H1 (cell line): Measurements from ENCODE around the gene IQCH. TPM values are rescaled to one million over a fixed set of nuclear protein-coding genes. Genes with fewer than 3 reads are reported as not detected.

Experiments used
- CTCF ChIA-PET: fragments of 300-600 bp; sonication (Branson Sonifier 250); formaldehyde crosslinking; loops from one replicate; lab custom pipeline; 2021; ENCODE audit not compliant: partially characterized antibody; lab: Charles Lee
- POLR2A ChIA-PET: fragments of 300-600 bp; sonication (Branson Sonifier 250); formaldehyde crosslinking; loops from one replicate; lab custom pipeline; 2021; ENCODE audit warnings: inconsistent platforms; ENCODE audit not compliant: partially characterized antibody; lab: Charles Lee
- DNase-seq, 2 experiments: peaks; one replicate each; pipeline versions ENCODE4 v3.0.0 to v3.0.0-alpha.2; 2010 to 2022; ENCODE audit warnings: low spot score in 2 of 2, low read depth in 1 of 2, mixed read lengths in 1 of 2
- FAIRE-seq: peaks from 2 replicates; lab custom pipeline; 2011; peaks lifted over from hg19 to GRCh38; lab: Jason Lieb, UNC
- H2AFZ ChIP-seq: 2 replicates; pipeline ENCODE4 v1.8.1; 2012; ENCODE audit warnings: low read length, inconsistent platforms
- H2AK5ac ChIP-seq: 2 replicates; pipeline ENCODE4 v1.6.1; 2013; ENCODE audit warnings: low read depth, low read length
- H2BK120ac ChIP-seq: replicated peaks from 2 replicates; pipeline ENCODE3; 2013; ENCODE audit warnings: low read depth, low read length, inconsistent platforms
- H2BK12ac ChIP-seq: 2 replicates; pipeline ENCODE4 v1.6.1; 2013; ENCODE audit warnings: low read depth, low read length
- H2BK15ac ChIP-seq: 2 replicates; pipeline ENCODE4 v1.6.1; 2013; ENCODE audit warnings: low read length
- H2BK20ac ChIP-seq: 2 replicates; pipeline ENCODE4 v1.6.1; 2013; ENCODE audit warnings: low read length
- H2BK5ac ChIP-seq: 2 replicates; pipeline ENCODE4 v1.6.1; 2013; ENCODE audit warnings: low read depth, low read length
- H3K14ac ChIP-seq: 2 replicates; pipeline ENCODE4 v1.6.1; 2013; ENCODE audit warnings: inconsistent platforms; ENCODE audit not compliant: insufficient read length
- H3K18ac ChIP-seq: 2 replicates; pipeline ENCODE4 v1.6.1; 2013; ENCODE audit warnings: low read length; ENCODE audit errors: extremely low read depth
- H3K23ac ChIP-seq: 2 replicates; pipeline ENCODE4 v1.6.1; 2013; ENCODE audit warnings: inconsistent platforms; ENCODE audit not compliant: insufficient read length
- H3K23me2 ChIP-seq: 2 replicates; pipeline ENCODE4 v1.6.1; 2013; ENCODE audit warnings: low read depth, low read length
- H3K27ac ChIP-seq: 2 replicates; pipeline ENCODE4 v1.6.1; 2011; ENCODE audit warnings: low read depth, low read length, inconsistent platforms
- H3K27me3 ChIP-seq, 4 experiments: replicated peaks in 1 of 4; 1 replicate in 1 of 4; 2 replicates in 3 of 4; pipeline versions ENCODE4 v1.6.1 to v1.8.1; 2011 to 2013; ENCODE audit warnings: low read length in 3 of 4, mild to moderate bottlenecking in 3 of 4, inconsistent platforms in 2 of 4, mixed read lengths in 2 of 4, moderate library complexity in 1 of 4; ENCODE audit not compliant: control insufficient read depth in 3 of 4, insufficient read depth in 3 of 4; ENCODE audit errors: extremely low read depth in 1 of 4
- H3K36me3 ChIP-seq, 4 experiments: 2 replicates each; pipeline versions ENCODE4 v1.6.1 to v1.8.1; 2011 to 2013; ENCODE audit warnings: mild to moderate bottlenecking in 4 of 4, low read length in 3 of 4, moderate library complexity in 2 of 4, control low read depth in 1 of 4, inconsistent platforms in 1 of 4; ENCODE audit not compliant: insufficient read depth in 4 of 4, control insufficient read depth in 2 of 4
- H3K4ac ChIP-seq: replicated peaks from 2 replicates; pipeline ENCODE3; 2013; ENCODE audit warnings: low read length, low read depth, mixed read lengths, inconsistent platforms; ENCODE audit not compliant: insufficient read length
- H3K4me1 ChIP-seq, 4 experiments: replicated peaks in 1 of 4; 1 replicate in 1 of 4; 2 replicates in 3 of 4; pipeline versions ENCODE4 v1.6.1 to v1.8.1; 2011 to 2013; ENCODE audit warnings: low read length in 3 of 4, inconsistent platforms in 2 of 4, mixed read lengths in 1 of 4; ENCODE audit not compliant: insufficient read depth in 4 of 4, control insufficient read depth in 3 of 4
- H3K4me2 ChIP-seq, 2 experiments: 2 replicates each; pipeline versions ENCODE4 v1.6.1 to v1.8.1; 2011 to 2013; ENCODE audit warnings: low read depth in 2 of 2, low read length in 2 of 2, control low read depth in 1 of 2, inconsistent platforms in 1 of 2, mild to moderate bottlenecking in 1 of 2; ENCODE audit not compliant: insufficient read depth in 1 of 2
- H3K4me3 ChIP-seq, 4 experiments: fragments of 200-600, 300-600 bp in 1 of 4; sonication (generic), shearing (Covaris generic), sonication (Bioruptor Twin) in 1 of 4; 2 replicates each; pipeline versions ENCODE4 v1.5.1 to v1.8.1; 2011 to 2016; ENCODE audit warnings: low read length in 4 of 4, low read depth in 3 of 4, control low read depth in 2 of 4, inconsistent platforms in 2 of 4, mild to moderate bottlenecking in 2 of 4, mixed read lengths in 1 of 4, moderate library complexity in 1 of 4; ENCODE audit not compliant: insufficient read depth in 2 of 4; ENCODE audit errors: extremely low read depth in 1 of 4
- H3K56ac ChIP-seq: replicated peaks from 2 replicates; pipeline ENCODE3; 2013; ENCODE audit warnings: low read depth, mild to moderate bottlenecking, mixed read lengths, low read length, inconsistent platforms; ENCODE audit not compliant: insufficient read length
- H3K79me1 ChIP-seq: 2 replicates; pipeline ENCODE4 v1.6.1; 2013; ENCODE audit warnings: low read depth, low read length, control low read depth
- H3K79me2 ChIP-seq, 2 experiments: 2 replicates each; pipeline versions ENCODE4 v1.6.1 to v1.8.1; 2012 to 2013; ENCODE audit warnings: low read length in 2 of 2, mild to moderate bottlenecking in 2 of 2, inconsistent platforms in 1 of 2; ENCODE audit not compliant: insufficient read depth in 2 of 2, control insufficient read depth in 1 of 2
- H3K9ac ChIP-seq, 4 experiments: replicated peaks in 1 of 4; 1 replicate in 1 of 4; 2 replicates in 3 of 4; pipeline versions ENCODE4 v1.6.1 to v1.8.1; 2011 to 2013; ENCODE audit warnings: low read depth in 3 of 4, low read length in 3 of 4, control low read depth in 2 of 4, mild to moderate bottlenecking in 2 of 4, moderate library complexity in 2 of 4, inconsistent platforms in 1 of 4; ENCODE audit errors: extremely low read depth in 1 of 4
- H3K9me3 ChIP-seq, 2 experiments: 2 replicates each; pipeline versions ENCODE4 v1.6.1 to v1.8.1; 2012 to 2013; ENCODE audit warnings: mild to moderate bottlenecking in 2 of 2, moderate library complexity in 2 of 2, control low read depth in 1 of 2, inconsistent platforms in 1 of 2, low read depth in 1 of 2, low read length in 1 of 2, mixed read lengths in 1 of 2; ENCODE audit not compliant: insufficient read depth in 2 of 2
- H4K20me1 ChIP-seq, 2 experiments: replicated peaks in 1 of 2; 2 replicates each; pipeline versions ENCODE3 to v1.8.1; 2011 to 2013; ENCODE audit warnings: inconsistent platforms in 2 of 2, low read length in 2 of 2, mild to moderate bottlenecking in 1 of 2; ENCODE audit not compliant: insufficient read depth in 2 of 2, control insufficient read depth in 1 of 2
- H4K5ac ChIP-seq: 2 replicates; pipeline ENCODE4 v1.6.1; 2013; ENCODE audit warnings: low read length, low read depth, mixed read lengths, inconsistent platforms; ENCODE audit not compliant: insufficient read length
- H4K8ac ChIP-seq: 2 replicates; pipeline ENCODE4 v1.8.0; 2013; ENCODE audit warnings: mild to moderate bottlenecking, moderate library complexity, low read length, inconsistent platforms; ENCODE audit not compliant: insufficient read depth; ENCODE audit errors: extremely low read depth
- H4K91ac ChIP-seq: replicated peaks from 2 replicates; pipeline ENCODE3; 2013; ENCODE audit warnings: low read length, mixed read lengths, inconsistent platforms; ENCODE audit not compliant: insufficient read length
- MAX ChIP-seq: IDR thresholded peaks from 2 replicates; pipeline ENCODE4 v1.6.1; 2012; ENCODE audit warnings: inconsistent platforms
- RAD21 ChIP-seq, 2 experiments: IDR thresholded peaks in 1 of 2; conservative IDR thresholded peaks in 1 of 2; 2 replicates each; pipeline ENCODE4 v1.6.1; 2011; ENCODE audit warnings: low read depth in 2 of 2, low read length in 2 of 2, improper control_type of control experiment in 1 of 2, inconsistent platforms in 1 of 2, mild to moderate bottlenecking in 1 of 2, moderate library complexity in 1 of 2
- WGBS, 2 experiments: shearing (Covaris generic) in 1 of 2; methylation state at CpG; one replicate each; pipeline versions ENCODE4 v1.1.6 to v1.1.7; 2013 to 2015; ENCODE audit warnings: low lambda C conversion rate in 2 of 2, mixed read lengths in 2 of 2, inconsistent platforms in 1 of 2, low coverage in 1 of 2, missing lambda C conversion rate in 1 of 2; ENCODE audit not compliant: insufficient replicate concordance in 2 of 2, insufficient coverage in 1 of 2, insufficient read length in 1 of 2; ENCODE audit errors: extremely low coverage in 1 of 2, missing lambda C conversion rate in 1 of 2; 5-methylcytosine and 5-hydroxymethylcytosine counted together
- polyA plus RNA-seq, 7 experiments: library from polyadenylated mRNA; depleted of rRNA in 3 of 7; stranded (reverse) in 5 of 7; unstranded in 2 of 7; fragments of >200 nt in 5 of 7; fragments of 200-250 nt in 2 of 7; gene quantifications; 1 replicate in 5 of 7; 2 replicates in 1 of 7; 4 replicates in 1 of 7; pipeline versions ENCODE4 v1.2.1 to v1.2.3, GENCODE V29; 2011 to 2013; ENCODE audit warnings: missing spikeins in 2 of 7, mixed read lengths in 2 of 7
- total RNA-seq: library from RNA; stranded (reverse); fragmentation: NEBNext Ultra II Directional; extraction: Animal tissue kit (Norgen Biotek cat#: 25700); gene quantifications from 2 replicates; pipeline ENCODE4 v1.2.1, GENCODE V29; 2021

Gene IQCH
- total and polyA plus RNA-seq, 2 of the 8 experiments (the other 6 are each of a cell fraction or from before 2014, with no cell fraction given): 0.60 to 1.9 TPM

- Histone ChIP-seq H4K8ac (no peak overlapping the region), H3K56ac (no peak overlapping the region), H4K5ac (no peak overlapping the region), H3K4me3 (peak overlapping the region in 1 of 4 experiments; percentile 9; a peak in 1 of 8 replicates), H3K4ac (no peak overlapping the region), H2BK20ac (no peak overlapping the region), H2BK15ac (no peak overlapping the region), H3K14ac (no peak overlapping the region), H4K20me1 (no peaks in the 10 kb centered on the region), H3K23me2 (peaks cover 15% of the 10 kb centered on the region; the same call in 1 of the 2 replicates), H3K36me3 (no peaks in the 10 kb centered on the region), H3K79me1 (no peaks in the 10 kb centered on the region), H2BK120ac (no peak overlapping the region), H3K4me2 (no peak overlapping the region), H2AFZ (no peak overlapping the region), H4K91ac (no peak overlapping the region), H2BK12ac (no peak overlapping the region), H3K18ac (no peak overlapping the region), H2BK5ac (no peak overlapping the region), H3K27ac (no peak overlapping the region), H2AK5ac (no peak overlapping the region), H3K9ac (no peak overlapping the region), H3K23ac (no peak overlapping the region), H3K79me2 (no peaks in the 10 kb centered on the region), H3K4me1 (peaks cover 0 to 10% (median 1%) of the 10 kb centered on the region in 4 experiments; a peak in 4 of 7 replicates), H3K9me3 (no peaks in the 10 kb centered on the region), H3K27me3 (peaks cover 0 to 7% (median 4%) of the 10 kb centered on the region in 4 experiments; a peak in 2 of 7 replicates)
- CTCF ChIA-PET: interaction anchor here (0.6 kb wide), 1 partner anchor 253 kb away, joined by 3 read pairs; no protein-coding TSS in a partner anchor
- 31% methylated on average over 1 of the region's 1 CpG; no CpG with 5 or more reads in 1 of the 2 experiments for WGBS, 2 experiments
- DNase-seq (no peak), FAIRE-seq (no peak)
- POLR2A ChIA-PET: interaction anchor here (0.7 kb wide), 1 partner anchor 445 kb away, joined by 3 read pairs; no protein-coding TSS in a partner anchor
- TF ChIP-seq MAX (no peak), RAD21 (IDR thresholded peaks at IDR 0.05 in 1 of 2, conservative IDR thresholded peaks at IDR 0.05 in 1 of 2; ENCODE audit: low read depth in 2 of 2, low read length in 2 of 2) (no peak)
Observed at GRCh38 chr15:67523330-67523729, 268.7 kb downstream of the IQCH start.
